ENCODE results near the gene AOPEP. TPM values are rescaled to one million over a fixed set of nuclear protein-coding genes. Genes with fewer than 3 reads are reported as not detected.
A peak's percentile ranks its signal among the peaks of the same experiment; 100 is the strongest.

AOPEP gene
- total RNA-seq, 4 donors from 2014 or later: 56.5 to 160 (median 103) TPM

DNA sequence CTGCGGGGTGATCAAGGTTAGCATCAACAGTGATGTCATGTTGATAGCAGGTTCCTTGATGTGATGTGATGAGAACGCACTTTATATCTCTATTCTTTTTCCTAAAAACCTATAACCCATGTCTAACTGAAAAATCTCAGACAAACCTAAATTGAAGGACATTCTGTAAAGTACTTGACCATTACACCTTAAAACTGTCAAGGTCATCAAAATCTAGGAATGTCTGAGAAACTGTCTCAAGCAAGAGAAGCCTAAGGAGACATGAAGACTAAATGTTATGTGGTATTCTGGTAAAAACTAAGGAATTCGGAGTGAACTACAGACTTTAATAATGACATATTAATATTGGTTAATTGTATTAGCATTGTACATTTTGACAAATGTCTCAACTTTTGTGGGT lies 170.0 kb downstream of the AOPEP start:
- TF ChIP-seq CTCF (IDR thresholded peaks at IDR 0.05 in 4 of 5, conservative IDR thresholded peaks at IDR 0.05 in 1 of 5) (no peak), POLR2A (IDR thresholded peaks at IDR 0.05) (no peak)

DNA sequence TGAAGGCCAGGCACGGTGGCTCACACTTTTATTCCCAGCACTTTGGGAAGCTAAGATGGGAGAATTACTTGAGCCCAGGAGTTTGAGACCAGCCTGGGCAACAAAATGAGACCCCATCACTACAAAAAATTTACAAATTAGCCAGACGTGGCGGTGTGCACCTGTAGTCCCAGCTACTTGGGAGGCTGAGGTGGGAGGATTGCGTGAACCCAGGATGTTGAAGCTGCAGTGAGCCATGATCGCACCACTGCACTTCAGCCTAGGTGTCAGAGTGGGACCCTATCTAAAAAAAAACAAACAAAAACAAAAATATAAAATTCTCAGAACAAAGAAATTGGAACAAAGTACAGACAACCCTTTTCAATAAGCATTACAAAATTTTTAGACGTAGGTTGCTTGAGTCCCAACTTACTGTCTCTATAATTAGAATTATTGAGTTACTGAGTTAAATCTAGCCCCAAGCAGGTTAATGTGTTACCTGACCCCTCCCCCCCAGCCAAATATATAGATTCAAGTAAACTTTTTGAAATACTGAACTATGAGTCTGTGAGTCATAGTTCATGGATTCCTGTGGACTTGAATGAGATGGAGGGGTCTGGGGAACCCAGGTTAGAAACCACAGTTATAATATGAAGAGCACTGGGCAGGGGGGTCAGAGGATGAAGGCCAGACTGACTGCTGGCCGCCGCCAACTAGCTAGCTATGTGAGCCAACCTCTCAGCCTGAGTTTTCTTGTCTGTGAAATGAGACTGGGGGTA lies 173.1 kb downstream of the AOPEP start:
- Histone ChIP-seq H3K4me1 (peaks cover 11 to 18% of the 10 kb centered on the region in 2 donors), H3K27me3 (no peaks in the 10 kb centered on the region), H3K27ac (peak overlapping the region; percentile 48 to 73 (median 52)), H3K36me3 (no peaks in the 10 kb centered on the region), H3K9me3 (no peaks in the 10 kb centered on the region), H3K4me3 (no peak overlapping the region)
- DNase-seq (no peak), ATAC-seq (no peak)
- in situ Hi-C loops (cut with MboI; ENCODE audit: low sequenced_read_pairs in 4 of 4): no loop called here
- intact Hi-C loops (cut with DNase I; ENCODE audit: low total_unique reads): no loop called here
- no peak for TF ChIP-seq POLR2A (IDR thresholded peaks at IDR 0.05)
- no peak for TF ChIP-seq CTCF (IDR thresholded peaks at IDR 0.05 in 4 of 5, conservative IDR thresholded peaks at IDR 0.05 in 1 of 5)

More for the DNA sequence above, 170.0 kb downstream of the AOPEP start:
- H3K36me3 ChIP-seq: no peaks in the 10 kb centered on the region
- DNase-seq: no peak
- intact Hi-C loops (cut with DNase I; ENCODE audit: low total_unique reads) (no loop called here), in situ Hi-C loops (cut with MboI; ENCODE audit: low sequenced_read_pairs in 4 of 4) (no loop called here)
- H3K27ac ChIP-seq: no peak overlapping the region
- no peak for ATAC-seq
- peaks cover under 1 to 11% of the 10 kb centered on the region in 2 donors for H3K4me1 ChIP-seq
- no peaks in the 10 kb centered on the region for H3K27me3 ChIP-seq
- H3K4me3 ChIP-seq: no peak overlapping the region
- no peaks in the 10 kb centered on the region for H3K9me3 ChIP-seq

DNA sequence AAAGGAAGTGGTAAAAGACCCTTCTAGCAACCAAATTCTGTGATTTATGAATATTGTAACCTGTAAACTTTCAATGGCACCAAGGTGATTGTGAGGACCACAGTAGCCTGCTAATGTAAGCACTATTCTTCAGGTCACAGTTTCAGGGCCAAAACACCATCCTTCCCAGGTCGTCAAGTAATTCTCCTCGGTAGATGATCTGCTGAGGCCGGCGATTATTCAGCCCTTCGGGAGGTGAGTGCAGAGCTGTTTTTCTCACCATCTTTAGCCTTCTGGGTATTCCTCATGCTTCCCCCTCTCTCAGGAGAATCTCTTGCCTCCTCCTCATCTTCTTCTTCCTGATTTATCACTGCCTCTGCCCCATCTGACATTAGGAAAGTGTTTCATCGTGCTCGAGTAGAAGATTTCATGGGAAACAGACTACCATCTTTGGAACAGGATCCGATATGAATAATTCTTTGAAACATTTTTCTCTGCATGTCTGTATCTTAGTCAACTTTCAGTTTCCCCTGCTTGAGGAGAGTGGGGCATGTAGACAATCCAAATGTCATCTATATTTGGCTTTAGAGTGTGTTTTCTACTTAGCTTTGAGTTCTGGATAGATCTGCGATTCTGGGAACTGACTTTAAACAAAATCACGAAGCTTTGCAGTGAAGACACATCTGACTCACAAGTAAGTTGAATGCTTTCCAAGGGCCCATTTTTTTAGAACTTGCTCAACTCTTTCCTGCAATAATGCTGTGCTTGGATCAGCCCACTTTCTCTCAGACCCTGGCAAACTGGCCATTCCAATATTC lies 173.9 kb downstream of the AOPEP start:
- Histone ChIP-seq H3K27ac (peak overlapping the region; percentile 48 to 73 (median 52)), H3K9me3 (no peaks in the 10 kb centered on the region), H3K27me3 (no peaks in the 10 kb centered on the region), H3K36me3 (no peaks in the 10 kb centered on the region), H3K4me1 (peaks cover 11 to 18% of the 10 kb centered on the region in 2 donors), H3K4me3 (peak overlapping the region in 1 of 4 donors; percentile 20)
- intact Hi-C loops (cut with DNase I; ENCODE audit: low total_unique reads): no loop called here
- ATAC-seq (peak; percentile 68 to 81), DNase-seq (no peak)
- in situ Hi-C loops (cut with MboI; ENCODE audit: low sequenced_read_pairs in 4 of 4): no loop called here
- TF ChIP-seq CTCF (IDR thresholded peaks at IDR 0.05 in 4 of 5, conservative IDR thresholded peaks at IDR 0.05 in 1 of 5) (no peak), POLR2A (IDR thresholded peaks at IDR 0.05) (no peak)

DNA sequence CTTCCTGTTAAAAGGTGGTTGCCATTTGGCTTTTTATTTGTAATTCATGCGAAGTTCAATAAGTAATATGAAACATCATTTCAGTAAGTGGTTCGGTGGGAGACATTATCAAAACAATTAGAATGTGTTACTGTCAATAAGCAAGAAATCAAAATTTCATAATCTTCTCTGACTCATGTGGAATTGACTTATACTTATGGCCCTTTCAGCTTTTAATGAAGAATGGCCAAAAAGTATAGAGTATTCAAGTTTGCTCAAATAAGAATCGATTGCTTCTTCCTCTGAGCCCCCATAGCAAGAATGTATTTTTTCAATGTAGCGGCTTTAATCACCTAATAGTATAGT lies 174.5 kb downstream of the AOPEP start:
- H3K4me1 ChIP-seq: peaks cover 11 to 18% of the 10 kb centered on the region in 2 donors
- no peaks in the 10 kb centered on the region for H3K36me3 ChIP-seq
- no peaks in the 10 kb centered on the region for H3K9me3 ChIP-seq
- ATAC-seq: peak in 1 of 2 donors; percentile 21
- H3K27ac ChIP-seq: peak overlapping the region; percentile 33 to 73 (median 50)
- no peaks in the 10 kb centered on the region for H3K27me3 ChIP-seq
- intact Hi-C loops (cut with DNase I; ENCODE audit: low total_unique reads): no loop called here
- DNase-seq: no peak
- H3K4me3 ChIP-seq: no peak overlapping the region
- in situ Hi-C loops (cut with MboI; ENCODE audit: low sequenced_read_pairs in 4 of 4): no loop called here
- TF ChIP-seq POLR2A (IDR thresholded peaks at IDR 0.05): no peak
- TF ChIP-seq CTCF (IDR thresholded peaks at IDR 0.05 in 4 of 5, conservative IDR thresholded peaks at IDR 0.05 in 1 of 5): no peak
